Coronary artery (tissue), 2 donors: ENCODE data around the gene PTGDS.

Experiments used
- DNase-seq: peaks from one replicate; pipeline ENCODE4 v3.0.0-alpha.2; 2017; ENCODE audit warnings: low spot score
- H3K27ac ChIP-seq, 2 donors: fragments of 200-600 bp; sonication (generic); one replicate each; pipeline ENCODE4 v1.5.1; 2016 to 2019
- H3K4me3 ChIP-seq: fragments of 200-600 bp; sonication (generic); 2 replicates; pipeline ENCODE4 v1.5.1; 2016; ENCODE audit warnings: mild to moderate bottlenecking, moderate library complexity
- CTCF ChIP-seq: fragments of 200-600 bp; sonication (generic); IDR thresholded peaks from one replicate; pipeline ENCODE4 v1.5.1; 2019; ENCODE audit warnings: antibody characterized with exemption

PTGDS gene

GRCh38 chr9:137015976-137016375, 38.7 kb downstream of the PTGDS start:
- no peak for TF ChIP-seq CTCF
- no peak for DNase-seq

GRCh38 chr9:137016436-137016835, 39.1 kb downstream of the PTGDS start:
- no peak for DNase-seq
- no peak for TF ChIP-seq CTCF
- Histone ChIP-seq H3K27ac (no peak overlapping the region), H3K4me3 (no peak overlapping the region)

More at GRCh38 chr9:137015976-137016375, 38.7 kb downstream of the PTGDS start:
- no peak overlapping the region for H3K27ac ChIP-seq
- H3K4me3 ChIP-seq = no peak overlapping the region

GRCh38 chr9:137017071-137017470, 39.8 kb downstream of the PTGDS start:
- no peak for DNase-seq
- H3K4me3 ChIP-seq = no peak overlapping the region
- TF ChIP-seq CTCF = no peak
- no peak overlapping the region for H3K27ac ChIP-seq

GRCh38 chr9:137017791-137018497, 40.6 kb downstream of the PTGDS start:
- Histone ChIP-seq H3K4me3 (no peak overlapping the region), H3K27ac (no peak overlapping the region)
- TF ChIP-seq CTCF = no peak
- DNase-seq = no peak

GRCh38 chr9:137018761-137019559, 41.7 kb downstream of the PTGDS start:
- TF ChIP-seq CTCF = no peak
- no peak overlapping the region for H3K4me3 ChIP-seq
- no peak for DNase-seq

GRCh38 chr9:137019891-137020683, 42.8 kb downstream of the PTGDS start:
- no peak overlapping the region for H3K27ac ChIP-seq
- no peak overlapping the region for H3K4me3 ChIP-seq
- no peak for DNase-seq
- no peak for TF ChIP-seq CTCF

More at GRCh38 chr9:137018761-137019559, 41.7 kb downstream of the PTGDS start:
- no peak overlapping the region for H3K27ac ChIP-seq
